B cell (primary cell): ENCODE data around the gene PSTPIP1. TPM values are rescaled to one million over a fixed set of nuclear protein-coding genes. Genes with fewer than 3 reads are reported as not detected.

Source experiments
- ATAC-seq: fragments of 200-7000 bp; cut with Tn5 transposase; one replicate; pipeline ENCODE4 v1.10.0; 2021; ENCODE audit warnings: low read depth, mild to moderate bottlenecking, moderate number of reproducible peaks, moderate library complexity
- CTCF ChIA-PET: fragments of 350-600 bp; sonication (Branson Sonifier 250); formaldehyde crosslinking; loops from one replicate; lab custom pipeline; 2021; ENCODE audit warnings: antibody characterized with exemption, inconsistent platforms; lab: Charles Lee
- POLR2A ChIA-PET: fragments of 350-600 bp; sonication (Branson Sonifier 250); formaldehyde crosslinking; loops from one replicate; lab custom pipeline; 2021; ENCODE audit warnings: antibody characterized with exemption; lab: Charles Lee
- DNase-seq: peaks from one replicate; pipeline ENCODE4 v3.0.0; 2013
- H2AFZ ChIP-seq: 2 replicates; pipeline ENCODE4 v1.6.1; 2012; ENCODE audit warnings: mild to moderate bottlenecking, low read depth, low read length; ENCODE audit not compliant: insufficient read depth, poor library complexity, severe bottlenecking
- H3K27ac ChIP-seq, 2 donors: 1 replicate in 1 of 2; 2 replicates in 1 of 2; pipeline ENCODE4 v1.5.1; 2012 to 2013; ENCODE audit warnings: low read length in 2 of 2, mild to moderate bottlenecking in 2 of 2, moderate library complexity in 1 of 2
- H3K27me3 ChIP-seq, 4 experiments: fragments of 200-600 bp in 1 of 4; sonication (generic) in 1 of 4; replicated peaks in 1 of 4; 1 replicate in 2 of 4; 2 replicates in 2 of 4; pipeline versions ENCODE4 v1.6.1 to v1.7.0; 2013 to 2016; ENCODE audit warnings: low read length in 3 of 4, mild to moderate bottlenecking in 2 of 4, mixed read lengths in 1 of 4, moderate library complexity in 1 of 4; ENCODE audit not compliant: insufficient read depth in 4 of 4, control insufficient read depth in 3 of 4; ENCODE audit errors: control extremely low read depth in 1 of 4
- H3K36me3 ChIP-seq, 2 experiments: replicated peaks in 1 of 2; 1 replicate in 1 of 2; 2 replicates in 1 of 2; pipeline versions ENCODE4 v1.6.1 to v1.7.1; 2013; ENCODE audit warnings: low read length in 1 of 2; ENCODE audit not compliant: insufficient read depth in 2 of 2, control insufficient read depth in 1 of 2; ENCODE audit errors: control extremely low read depth in 1 of 2, extremely low read depth in 1 of 2
- H3K4me1 ChIP-seq, 2 donors: fragments of 200-600 bp in 1 of 2; sonication (generic) in 1 of 2; 1 replicate in 1 of 2; 2 replicates in 1 of 2; pipeline versions ENCODE4 v1.5.1 to v1.6.1; 2013 to 2017; ENCODE audit warnings: low read length in 2 of 2; ENCODE audit not compliant: control insufficient read depth in 2 of 2, insufficient read depth in 2 of 2
- H3K4me2 ChIP-seq: replicated peaks from 2 replicates; pipeline ENCODE3; 2012; ENCODE audit warnings: mild to moderate bottlenecking, low read depth, low read length; ENCODE audit not compliant: poor library complexity, severe bottlenecking
- H3K4me3 ChIP-seq, 5 experiments: fragments of 200-600 bp in 1 of 5; sonication (generic) in 1 of 5; 1 replicate in 3 of 5; 2 replicates in 2 of 5; pipeline versions ENCODE4 v1.5.1 to v1.7.0; 2011 to 2016; ENCODE audit warnings: low read length in 4 of 5, mild to moderate bottlenecking in 4 of 5, low read depth in 2 of 5, control low read depth in 1 of 5, moderate library complexity in 1 of 5; ENCODE audit not compliant: insufficient read depth in 1 of 5; ENCODE audit errors: control extremely low read depth in 1 of 5, extremely low read depth in 1 of 5
- H3K79me2 ChIP-seq: fragments of 200-600 bp; sonication (generic); one replicate; pipeline ENCODE4 v1.6.0; 2016; ENCODE audit warnings: low read length; ENCODE audit not compliant: control insufficient read depth, insufficient read depth
- H3K9ac ChIP-seq: fragments of 200-600 bp; sonication (generic); 2 replicates; pipeline ENCODE4 v1.6.1; 2017; ENCODE audit warnings: mild to moderate bottlenecking, low read length, moderate library complexity
- H3K9me3 ChIP-seq, 3 donors: one replicate each; pipeline versions ENCODE4 v1.6.1 to v1.7.1; 2013; ENCODE audit warnings: low read length in 2 of 3; ENCODE audit not compliant: control insufficient read depth in 2 of 3, insufficient read depth in 1 of 3; ENCODE audit errors: control extremely low read depth in 1 of 3
- H4K20me1 ChIP-seq: 2 replicates; pipeline ENCODE4 v1.6.0; 2012; ENCODE audit warnings: mild to moderate bottlenecking, low read length; ENCODE audit not compliant: insufficient read depth, control insufficient read depth, poor library complexity, severe bottlenecking
- H3K27ac Mint-ChIP-seq: one replicate; pipeline ENCODE4 v1.8.0; 2021; ENCODE audit warnings: mixed read lengths
- H3K27me3 Mint-ChIP-seq: one replicate; pipeline ENCODE4 v1.8.0; 2021; ENCODE audit warnings: mixed read lengths
- H3K4me1 Mint-ChIP-seq: one replicate; pipeline ENCODE4 v1.8.0; 2021; ENCODE audit warnings: mixed read lengths
- H3K4me3 Mint-ChIP-seq: one replicate; pipeline ENCODE4 v1.8.0; 2021; ENCODE audit warnings: mixed read lengths
- H3K9me3 Mint-ChIP-seq: one replicate; pipeline ENCODE4 v1.8.0; 2022; ENCODE audit warnings: mixed read lengths; ENCODE audit not compliant: insufficient read depth
- CTCF ChIP-seq: fragments of 200-600 bp; IDR thresholded peaks from one replicate; pipeline ENCODE4 v1.8.0; 2022; ENCODE audit warnings: antibody characterized with exemption, mild to moderate bottlenecking
- EZH2 ChIP-seq: IDR thresholded peaks from 2 replicates; pipeline ENCODE4 v1.6.1; 2012; ENCODE audit warnings: borderline replicate concordance, low read depth, mild to moderate bottlenecking, moderate library complexity, low read length; ENCODE audit not compliant: insufficient read depth, poor library complexity, severe bottlenecking
- WGBS: methylation state at CpG from one replicate; pipeline ENCODE4 v1.1.5; 2013; ENCODE audit warnings: missing lambda C conversion rate; ENCODE audit not compliant: insufficient coverage; 5-methylcytosine and 5-hydroxymethylcytosine counted together
- intact Hi-C: fragments of 100-400 bp; cut with micrococcal nuclease; formaldehyde crosslinking; loops from one replicate; pipeline ENCODE4 v1.10.0; 2022
- polyA plus RNA-seq: library from polyadenylated mRNA; depleted of rRNA; stranded (reverse); fragments of >200 nt; gene quantifications from 2 replicates; pipeline ENCODE4 v1.2.3, GENCODE V29; 2012
- total RNA-seq, 2 donors: library from RNA; stranded (reverse); fragments of 120-200 nt in 1 of 2; gene quantifications; 1 replicate in 1 of 2; 2 replicates in 1 of 2; pipeline versions ENCODE4 v1.2.3 to v1.2.4, GENCODE V29; 2013 to 2022

The PSTPIP1 gene
- total and polyA plus RNA-seq, 2 donors (not counting 1 experiment from before 2014, with no cell fraction given) = 69.0 to 79.3 TPM

- ChIA-PET CTCF (no interaction called here), POLR2A (no interaction called here)
- Histone ChIP-seq H3K36me3 (peaks cover 0 to 29% of the 10 kb centered on the region in 2 experiments), H3K4me3 (no peak overlapping the region), H3K79me2 (peaks cover 81% of the 10 kb centered on the region), H3K4me1 (peaks cover 45 to 52% of the 10 kb centered on the region in 2 donors), H3K9ac (no peak overlapping the region), H3K27me3 (no peaks in the 10 kb centered on the region), H3K27ac (no peak overlapping the region), H3K9me3 (peaks cover 0 to 1% (median 0%) of the 10 kb centered on the region in 3 donors), H2AFZ (no peak overlapping the region), H3K4me2 (peak overlapping the region; percentile 22), H4K20me1 (peaks cover 88% of the 10 kb centered on the region)
- Mint-ChIP-seq H3K9me3 (peaks cover 2% of the 10 kb centered on the region), H3K4me1 (peaks cover 68% of the 10 kb centered on the region), H3K27ac (no peak overlapping the region), H3K27me3 (no peaks in the 10 kb centered on the region), H3K4me3 (no peak overlapping the region)
- ATAC-seq = no peak
- TF ChIP-seq EZH2 (no peak), CTCF (no peak)
- no peak for DNase-seq
- WGBS = 99% methylated on average over 5 of the region's 6 CpGs
- intact Hi-C loops = no loop called here
These were observed 14.2 kb downstream of the PSTPIP1 start for GRCh38 chr15:77009176-77009575.

DNA sequence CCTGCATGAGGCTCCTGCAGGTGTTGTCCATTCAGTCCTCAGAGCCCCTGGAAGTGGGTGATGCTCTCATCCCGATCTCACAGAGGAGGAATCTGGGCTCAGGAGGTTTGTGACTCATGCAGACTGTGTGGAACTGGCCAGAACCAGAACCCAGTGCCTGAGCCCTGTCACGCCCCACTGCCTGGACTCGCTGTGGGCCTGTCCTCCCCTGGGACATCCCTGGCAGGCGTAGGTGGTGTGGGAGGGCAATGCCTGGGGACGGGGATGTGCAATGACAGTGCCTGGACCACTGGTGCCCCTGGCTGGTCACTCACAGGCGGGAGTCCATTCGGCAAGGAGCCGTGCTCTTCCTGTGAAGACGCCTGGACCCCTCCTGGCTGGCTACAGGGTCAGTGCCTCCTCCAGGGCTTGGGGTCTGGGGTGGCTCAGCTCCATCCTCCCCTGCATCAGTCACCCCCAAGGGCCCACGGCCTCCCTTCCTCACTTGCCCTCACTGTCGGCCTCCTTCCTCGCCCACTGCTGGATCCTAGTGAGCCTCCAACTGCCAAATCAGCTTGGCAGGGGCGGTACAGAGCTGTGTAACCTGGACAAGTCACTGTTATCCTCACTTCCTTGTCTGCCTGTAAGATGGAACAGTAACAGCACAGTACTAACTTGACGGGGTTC lies 14.9 kb downstream of the PSTPIP1 start:
- Mint-ChIP-seq H3K4me3 (no peak overlapping the region), H3K4me1 (peaks cover 70% of the 10 kb centered on the region), H3K9me3 (no peaks in the 10 kb centered on the region), H3K27me3 (no peaks in the 10 kb centered on the region), H3K27ac (no peak overlapping the region)
- POLR2A ChIA-PET = no interaction called here
- Histone ChIP-seq H3K4me1 (peaks cover 47 to 55% of the 10 kb centered on the region in 2 donors), H3K36me3 (peaks cover 0 to 29% of the 10 kb centered on the region in 2 experiments), H3K9ac (no peak overlapping the region), H2AFZ (no peak overlapping the region), H3K79me2 (peaks cover 81% of the 10 kb centered on the region), H3K4me2 (peak overlapping the region; percentile 22), H4K20me1 (peaks cover 88% of the 10 kb centered on the region), H3K27me3 (no peaks in the 10 kb centered on the region), H3K4me3 (no peak overlapping the region), H3K27ac (no peak overlapping the region), H3K9me3 (no peaks in the 10 kb centered on the region)
- CTCF ChIA-PET = no interaction called here
- intact Hi-C loops = no loop called here
- no peak for ATAC-seq
- 85% methylated on average over 12 of the region's 14 CpGs for WGBS
- TF ChIP-seq EZH2 (no peak), CTCF (no peak)
- DNase-seq = no peak
